ENCODE data around the gene ADIPOQ. TPM values are rescaled to one million over a fixed set of nuclear protein-coding genes. Genes with fewer than 3 reads are reported as not detected.

Gene ADIPOQ
- polyA plus RNA-seq, 3 donors, result not detected

DNA sequence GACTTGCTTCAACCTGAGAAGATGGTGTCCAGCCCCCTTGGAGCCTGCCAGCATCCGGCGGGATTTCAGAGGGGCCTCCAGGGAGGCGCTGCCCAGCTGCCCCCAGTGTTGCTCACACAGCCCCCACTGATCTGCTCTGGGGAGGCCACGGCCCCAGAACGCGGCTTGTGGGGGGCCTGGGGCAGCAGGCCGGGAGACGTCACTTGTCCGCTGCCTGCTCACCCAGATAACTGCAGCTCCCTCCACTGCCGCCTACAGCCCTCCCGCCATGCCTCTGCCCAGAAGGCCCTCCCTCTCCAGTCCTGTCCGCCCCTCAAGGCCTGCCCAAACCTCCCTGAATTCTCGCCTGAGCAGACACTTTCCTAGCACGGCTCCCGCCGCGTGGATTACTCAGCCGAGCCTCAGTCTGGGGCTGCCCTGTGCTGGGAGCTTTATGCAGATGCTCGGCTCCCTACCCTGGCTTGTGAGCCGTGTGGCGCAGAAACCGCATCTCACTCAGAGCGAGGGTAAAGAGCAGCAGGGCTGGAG is 17.2 kb upstream of the ADIPOQ start:
- Mint-ChIP-seq H3K27ac (no peak overlapping the region), H3K27me3 (ENCODE audit: low read depth in 3 of 3) (peaks cover 66 to 71% (median 69%) of the 10 kb centered on the region in 3 donors), H3K4me3 (peak overlapping the region in 1 of 2 donors; percentile 89), H3K4me1 (peaks cover 23% of the 10 kb centered on the region), H3K9me3 (peaks cover 0 to 10% (median 4%) of the 10 kb centered on the region in 7 donors), H3K36me3 (peaks cover 2 to 7% of the 10 kb centered on the region in 2 donors)
- Histone ChIP-seq H3K27ac (ENCODE audit: low read depth in 1 of 2, low read length in 2 of 2) (no peak overlapping the region), H3K9me3 (replicated peaks in 1 of 2; ENCODE audit: control insufficient read depth in 1 of 2, insufficient read depth in 1 of 2, low read length in 2 of 2) (peaks cover 3 to 18% of the 10 kb centered on the region in 2 donors), H4K20me1 (ENCODE audit: insufficient read depth, low read length) (no peaks in the 10 kb centered on the region), H2AFZ (ENCODE audit: insufficient read depth, low read depth, low read length, poor library complexity, severe bottlenecking) (peak overlapping the region; percentile 35), H3K36me3 (replicated peaks in 1 of 2; ENCODE audit: control insufficient read depth in 1 of 2, insufficient read depth in 2 of 2, low read length in 2 of 2) (no peaks in the 10 kb centered on the region), H3K4me3 (replicated peaks in 1 of 3; ENCODE audit: low read depth in 2 of 3, low read length in 3 of 3) (no peak overlapping the region), H3K79me2 (ENCODE audit: insufficient read depth, low read length) (no peaks in the 10 kb centered on the region), H3K27me3 (ENCODE audit: control insufficient read depth in 2 of 2, insufficient read depth in 2 of 2, low read length in 2 of 2) (peaks cover 53 to 64% of the 10 kb centered on the region in 2 donors), H3K4me1 (ENCODE audit: control insufficient read depth in 1 of 2, insufficient read depth in 2 of 2, low read length in 2 of 2) (peaks cover 12 to 29% of the 10 kb centered on the region in 2 donors), H3K9ac (ENCODE audit: insufficient read depth, low read length, poor library complexity, severe bottlenecking) (no peak overlapping the region), H3K4me2 (replicated peaks; ENCODE audit: extremely low read depth, low read length, poor library complexity, severe bottlenecking) (no peak overlapping the region)
- 3% methylated on average over 23 of the region's 23 CpGs for WGBS (ENCODE audit: insufficient coverage)
- intact Hi-C loops (cut with micrococcal nuclease), result loop anchor here in 1 of 2 donors (5.0 kb wide), 1 partner anchor 43 kb away; the partner anchor contains the start of gene EIF4A2
- DNase-seq, result peak in 2 of 3 donors; percentile 8 to 9
- TF ChIP-seq, protein P1, sequence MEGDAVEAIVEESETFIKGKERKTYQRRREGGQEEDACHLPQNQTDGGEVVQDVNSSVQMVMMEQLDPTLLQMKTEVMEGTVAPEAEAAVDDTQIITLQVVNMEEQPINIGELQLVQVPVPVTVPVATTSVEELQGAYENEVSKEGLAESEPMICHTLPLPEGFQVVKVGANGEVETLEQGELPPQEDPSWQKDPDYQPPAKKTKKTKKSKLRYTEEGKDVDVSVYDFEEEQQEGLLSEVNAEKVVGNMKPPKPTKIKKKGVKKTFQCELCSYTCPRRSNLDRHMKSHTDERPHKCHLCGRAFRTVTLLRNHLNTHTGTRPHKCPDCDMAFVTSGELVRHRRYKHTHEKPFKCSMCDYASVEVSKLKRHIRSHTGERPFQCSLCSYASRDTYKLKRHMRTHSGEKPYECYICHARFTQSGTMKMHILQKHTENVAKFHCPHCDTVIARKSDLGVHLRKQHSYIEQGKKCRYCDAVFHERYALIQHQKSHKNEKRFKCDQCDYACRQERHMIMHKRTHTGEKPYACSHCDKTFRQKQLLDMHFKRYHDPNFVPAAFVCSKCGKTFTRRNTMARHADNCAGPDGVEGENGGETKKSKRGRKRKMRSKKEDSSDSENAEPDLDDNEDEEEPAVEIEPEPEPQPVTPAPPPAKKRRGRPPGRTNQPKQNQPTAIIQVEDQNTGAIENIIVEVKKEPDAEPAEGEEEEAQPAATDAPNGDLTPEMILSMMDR (IDR thresholded peaks at IDR 0.05), result no peak

DNA sequence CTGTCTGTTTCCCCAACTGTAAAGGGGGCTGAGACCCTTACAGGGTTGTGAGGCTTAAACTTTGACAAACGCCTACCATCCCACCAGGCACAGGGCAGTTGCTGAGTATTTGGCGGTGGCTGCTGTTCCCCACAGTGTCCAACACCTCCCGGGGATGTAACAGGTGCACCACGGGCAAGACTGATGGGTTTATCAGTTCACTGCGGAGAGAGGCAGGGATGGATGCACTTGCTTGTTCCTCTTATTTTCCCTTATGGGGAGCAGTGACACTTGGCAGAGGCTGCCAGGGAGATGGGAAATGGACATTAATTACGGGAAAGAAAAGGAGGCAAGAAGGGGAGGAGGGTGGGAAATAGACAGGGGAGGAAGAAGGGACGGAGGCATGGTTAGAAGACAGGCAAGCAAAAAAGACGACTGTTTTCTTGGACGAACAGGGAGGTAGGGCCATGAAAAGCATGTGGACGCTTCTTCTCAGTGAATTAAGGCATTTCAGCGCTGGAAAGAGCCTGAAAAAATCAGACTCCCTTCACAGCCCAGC is 16.6 kb upstream of the ADIPOQ start:
- peaks cover 66 to 75% (median 72%) of the 10 kb centered on the region in 3 donors for H3K27me3 Mint-ChIP-seq (ENCODE audit: low read depth in 3 of 3)
- no peak overlapping the region for H3K9ac ChIP-seq (ENCODE audit: insufficient read depth, low read length, poor library complexity, severe bottlenecking)

More for the DNA sequence above, 16.6 kb upstream of the ADIPOQ start:
- TF ChIP-seq, protein P1 (IDR thresholded peaks at IDR 0.05), result no peak
- Mint-ChIP-seq H3K36me3 (peaks cover 2 to 7% of the 10 kb centered on the region in 2 donors), H3K27ac (no peak overlapping the region), H3K4me1 (peaks cover 23% of the 10 kb centered on the region), H3K4me3 (peak overlapping the region; percentile 68 to 89), H3K9me3 (peaks cover 0 to 10% (median 4%) of the 10 kb centered on the region in 7 donors)
- peaks cover 59 to 68% of the 10 kb centered on the region in 2 donors for H3K27me3 ChIP-seq (ENCODE audit: control insufficient read depth in 2 of 2, insufficient read depth in 2 of 2, low read length in 2 of 2)
- DNase-seq, result no peak
- WGBS (ENCODE audit: insufficient coverage), result 30% methylated on average over 9 of the region's 11 CpGs
- intact Hi-C loops (cut with micrococcal nuclease), result loop anchor here in 1 of 2 donors (5.0 kb wide), 1 partner anchor 44 kb away; the partner anchor contains the start of gene EIF4A2
- H3K9me3 ChIP-seq (replicated peaks in 1 of 2; ENCODE audit: control insufficient read depth in 1 of 2, insufficient read depth in 1 of 2, low read length in 2 of 2), result peaks cover 3 to 18% of the 10 kb centered on the region in 2 donors
- H3K4me2 ChIP-seq (replicated peaks; ENCODE audit: extremely low read depth, low read length, poor library complexity, severe bottlenecking), result no peak overlapping the region
- H3K36me3 ChIP-seq (replicated peaks in 1 of 2; ENCODE audit: control insufficient read depth in 1 of 2, insufficient read depth in 2 of 2, low read length in 2 of 2), result no peaks in the 10 kb centered on the region
- H3K4me3 ChIP-seq (replicated peaks in 1 of 3; ENCODE audit: low read depth in 2 of 3, low read length in 3 of 3), result no peak overlapping the region
- H2AFZ ChIP-seq (ENCODE audit: insufficient read depth, low read depth, low read length, poor library complexity, severe bottlenecking), result no peak overlapping the region
- H4K20me1 ChIP-seq (ENCODE audit: insufficient read depth, low read length), result no peaks in the 10 kb centered on the region
- H3K4me1 ChIP-seq (ENCODE audit: control insufficient read depth in 1 of 2, insufficient read depth in 2 of 2, low read length in 2 of 2), result peaks cover 12 to 29% of the 10 kb centered on the region in 2 donors
- no peak overlapping the region for H3K27ac ChIP-seq (ENCODE audit: low read depth in 1 of 2, low read length in 2 of 2)
- H3K79me2 ChIP-seq (ENCODE audit: insufficient read depth, low read length), result no peaks in the 10 kb centered on the region
